SU-DHL-6 (cell line): ENCODE measurements around the gene UBASH3B.

Source experiments
- H2AFZ ChIP-seq: fragments of 200-600 bp; sonication (generic); 2 replicates; pipeline ENCODE4 v1.6.1; 2014; ENCODE audit warnings: low read depth, mild to moderate bottlenecking, moderate library complexity, mixed read lengths, antibody characterized with exemption, low read length; ENCODE audit not compliant: severe bottlenecking
- H3F3A ChIP-seq: fragments of 200-600 bp; shearing (Covaris generic); 2 replicates; pipeline ENCODE4 v1.6.0; 2016; ENCODE audit warnings: antibody characterized with exemption, mild to moderate bottlenecking; ENCODE audit not compliant: insufficient read depth
- H3K27ac ChIP-seq: fragments of 200-600 bp; sonication (generic); 2 replicates; pipeline ENCODE4 v1.5.1; 2016; ENCODE audit warnings: low read depth, mild to moderate bottlenecking, low read length, moderate library complexity, mixed read lengths
- H3K27me3 ChIP-seq: fragments of 200-600 bp; sonication (generic), shearing (Covaris generic); 2 replicates; pipeline ENCODE4 v1.6.0; 2014; ENCODE audit warnings: mild to moderate bottlenecking, low read length
- H3K36me3 ChIP-seq: fragments of 200-600 bp; sonication (generic); 2 replicates; pipeline ENCODE4 v1.6.1; 2014; ENCODE audit warnings: mild to moderate bottlenecking, low read length, mixed read lengths
- H3K4me2 ChIP-seq: fragments of 300-600, 200-600 bp; shearing (Covaris generic), sonication (generic); 2 replicates; pipeline ENCODE4 v1.6.0; 2014; ENCODE audit warnings: low read length, low read depth, mild to moderate bottlenecking; ENCODE audit not compliant: poor library complexity, severe bottlenecking
- H3K4me3 ChIP-seq: fragments of 200-600 bp; sonication (generic); 2 replicates; pipeline ENCODE4 v1.5.1; 2014; ENCODE audit warnings: antibody characterized with exemption, low read length, mild to moderate bottlenecking, mixed read lengths; ENCODE audit not compliant: insufficient read depth, poor library complexity, severe bottlenecking
- H3K79me2 ChIP-seq: fragments of 200-600 bp; sonication (generic); 2 replicates; pipeline ENCODE4 v1.6.1; 2014; ENCODE audit warnings: mild to moderate bottlenecking, low read length, moderate library complexity; ENCODE audit not compliant: insufficient read depth
- H3K9ac ChIP-seq: fragments of 200-600 bp; sonication (generic); 2 replicates; pipeline ENCODE4 v1.7.0; 2014; ENCODE audit warnings: mild to moderate bottlenecking, low read length
- H3K9me2 ChIP-seq: fragments of 200-600 bp; sonication (generic); replicated peaks from 2 replicates; pipeline ENCODE4 v1.6.1; 2014; ENCODE audit warnings: low read length; ENCODE audit not compliant: insufficient read depth
- H3K9me3 ChIP-seq: fragments of 200-600 bp; sonication (generic); 2 replicates; pipeline ENCODE4 v1.6.1; 2014; ENCODE audit warnings: low read length, mixed read lengths; ENCODE audit not compliant: insufficient read depth
- H4K20me1 ChIP-seq: fragments of 200-600 bp; sonication (generic); 2 replicates; pipeline ENCODE4 v1.6.1; 2014; ENCODE audit warnings: low read depth, mild to moderate bottlenecking, antibody characterized with exemption, low read length, moderate library complexity, mixed read lengths
- CTCF ChIP-seq: fragments of 200-600 bp; sonication (generic); IDR thresholded peaks from one replicate; pipeline ENCODE4 v1.5.1; 2017; ENCODE audit warnings: antibody characterized with exemption, mild to moderate bottlenecking, low read length, moderate library complexity; ENCODE audit not compliant: insufficient read depth, poor library complexity, severe bottlenecking
- EZH2phosphoT487 ChIP-seq: fragments of 200-600 bp; sonication (generic), shearing (Covaris generic); conservative IDR thresholded peaks from 2 replicates; pipeline ENCODE4 v1.6.1; 2018; ENCODE audit warnings: mild to moderate bottlenecking, antibody characterized with exemption, low read length, moderate library complexity, mixed read lengths

UBASH3B gene

GRCh38 chr11:122677256-122677655, 21.7 kb downstream of the UBASH3B start:
- H3K27me3 ChIP-seq, result no peaks in the 10 kb centered on the region
- no peaks in the 10 kb centered on the region for H3K36me3 ChIP-seq
- H3F3A ChIP-seq, result no peaks in the 10 kb centered on the region
- no peak overlapping the region for H2AFZ ChIP-seq
- TF ChIP-seq EZH2phosphoT487 (no peak), CTCF (no peak)
- no peak overlapping the region for H3K27ac ChIP-seq
- no peak overlapping the region for H3K9ac ChIP-seq
- H3K4me3 ChIP-seq, result no peak overlapping the region
- no peaks in the 10 kb centered on the region for H3K9me3 ChIP-seq
- H4K20me1 ChIP-seq, result 0 out of 2 replicates have a peak, but pooled peaks cover 4% of the 10 kb centered on the region
- H3K79me2 ChIP-seq, result no peaks in the 10 kb centered on the region
- no peaks in the 10 kb centered on the region for H3K9me2 ChIP-seq
- no peak overlapping the region for H3K4me2 ChIP-seq

- H3K79me2 ChIP-seq, result no peaks in the 10 kb centered on the region
- no peak overlapping the region for H3K9ac ChIP-seq
- no peak overlapping the region for H2AFZ ChIP-seq
- H3K9me2 ChIP-seq, result no peaks in the 10 kb centered on the region
- no peaks in the 10 kb centered on the region for H3K36me3 ChIP-seq
- 0 out of 2 replicates have a peak, but pooled peaks cover 4% of the 10 kb centered on the region for H4K20me1 ChIP-seq
- H3K4me3 ChIP-seq, result no peak overlapping the region
- no peaks in the 10 kb centered on the region for H3F3A ChIP-seq
- H3K27ac ChIP-seq, result no peak overlapping the region
- TF ChIP-seq CTCF, result no peak
- TF ChIP-seq EZH2phosphoT487, result no peak
- H3K4me2 ChIP-seq, result no peak overlapping the region
- no peaks in the 10 kb centered on the region for H3K9me3 ChIP-seq
- H3K27me3 ChIP-seq, result no peaks in the 10 kb centered on the region
Observed at GRCh38 chr11:122678406-122678805, 22.9 kb downstream of the UBASH3B start.

- H3K36me3 ChIP-seq, result no peaks in the 10 kb centered on the region
- H3K9ac ChIP-seq, result no peak overlapping the region
- H2AFZ ChIP-seq, result no peak overlapping the region
- no peaks in the 10 kb centered on the region for H3K79me2 ChIP-seq
- TF ChIP-seq CTCF (no peak), EZH2phosphoT487 (no peak)
- H3F3A ChIP-seq, result no peaks in the 10 kb centered on the region
- no peaks in the 10 kb centered on the region for H3K9me3 ChIP-seq
- H3K27me3 ChIP-seq, result no peaks in the 10 kb centered on the region
- no peak overlapping the region for H3K27ac ChIP-seq
- no peak overlapping the region for H3K4me2 ChIP-seq
- no peak overlapping the region for H3K4me3 ChIP-seq
- 0 out of 2 replicates have a peak, but pooled peaks cover 4% of the 10 kb centered on the region for H4K20me1 ChIP-seq
- no peaks in the 10 kb centered on the region for H3K9me2 ChIP-seq
Observed at GRCh38 chr11:122679466-122679865, 23.9 kb downstream of the UBASH3B start.

GRCh38 chr11:122681070-122681469, 25.5 kb downstream of the UBASH3B start:
- Histone ChIP-seq H3K36me3 (no peaks in the 10 kb centered on the region), H3K4me2 (no peak overlapping the region), H3K9ac (no peak overlapping the region), H3K27me3 (no peaks in the 10 kb centered on the region), H3F3A (no peaks in the 10 kb centered on the region), H3K4me3 (no peak overlapping the region), H2AFZ (no peak overlapping the region), H3K27ac (no peak overlapping the region), H3K79me2 (no peaks in the 10 kb centered on the region), H3K9me3 (no peaks in the 10 kb centered on the region), H3K9me2 (no peaks in the 10 kb centered on the region), H4K20me1 (0 out of 2 replicates have a peak, but pooled peaks cover 4% of the 10 kb centered on the region)
- TF ChIP-seq EZH2phosphoT487 (no peak), CTCF (no peak)
